Activated CD8-positive, alpha-beta memory T cell treated with anti-CD3 and anti-CD28 coated beads, Interleukin-2, amount 50 U/mL, for 4 hours (primary cell): Measurements from ENCODE around the gene PUDP.
"Not testable (repeated sequence)": the region's sequence is repeated elsewhere in the genome, so short reads cannot be mapped to it uniquely, and the experiment has no call there.

ENCODE experiments used
- DNase-seq: peaks from one replicate; pipeline ENCODE4 v3.0.0-alpha.2; 2020

Gene PUDP

DNA sequence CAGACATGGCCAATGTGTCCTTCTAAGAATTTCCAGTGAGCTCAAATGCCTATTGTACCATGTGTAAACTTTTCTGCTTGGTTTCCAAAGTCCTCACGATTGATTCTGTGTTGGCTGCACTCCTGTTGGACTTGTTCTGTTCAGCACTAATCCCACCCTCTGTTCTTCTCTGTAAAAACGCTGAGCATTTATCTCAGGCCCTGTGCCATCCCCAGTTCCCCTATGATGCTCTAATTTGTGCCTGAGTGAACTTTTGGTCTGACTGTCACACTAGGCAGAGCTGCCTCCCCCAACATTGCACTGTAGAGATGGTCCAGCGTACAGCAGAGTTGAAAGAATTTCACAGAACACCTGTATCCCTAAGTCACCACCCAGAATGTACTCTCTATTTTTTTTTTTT, 76.6 kb downstream of the PUDP start:
- no peak for DNase-seq

DNA sequence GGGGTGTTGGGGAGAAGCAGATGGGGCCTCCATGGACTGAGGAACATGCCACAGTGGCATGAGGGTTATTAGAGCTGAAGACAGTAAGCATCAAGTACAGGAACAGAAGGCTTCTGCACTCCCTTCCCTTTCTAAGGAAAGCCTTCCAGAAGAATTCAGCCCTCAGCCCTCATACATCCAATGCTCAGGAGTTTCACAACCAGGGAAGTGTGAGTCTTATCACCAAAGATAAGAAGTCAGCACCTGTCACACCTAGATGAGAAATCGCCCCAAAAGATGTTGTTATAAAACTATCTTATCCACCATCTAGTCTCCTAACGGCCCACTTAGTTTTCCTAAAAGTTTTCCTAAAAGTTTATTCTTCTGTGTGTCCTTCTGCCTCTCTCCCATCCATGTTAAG, 78.4 kb downstream of the PUDP start:
- DNase-seq: no peak

DNA sequence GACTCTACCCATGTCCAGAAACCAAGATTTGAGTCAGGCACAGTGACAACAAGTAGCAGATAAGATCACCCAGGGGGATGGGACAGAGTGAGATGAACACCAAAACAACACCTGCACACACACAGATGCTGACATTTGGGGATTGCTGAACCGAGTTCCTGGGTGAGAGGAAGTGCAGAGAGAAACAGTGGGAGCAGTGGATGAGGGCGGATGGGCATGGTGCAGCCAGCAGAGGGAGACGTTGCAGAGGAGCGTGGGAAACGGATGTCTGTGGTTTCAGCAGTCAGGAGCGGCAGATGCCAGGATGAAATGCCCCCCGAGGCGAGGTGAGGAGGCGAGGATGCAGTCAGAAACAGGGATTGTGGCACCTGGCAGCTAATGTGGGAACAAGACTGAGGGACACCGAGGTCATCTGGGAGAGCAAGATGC, 79.0 kb downstream of the PUDP start:
- no peak for DNase-seq

DNA sequence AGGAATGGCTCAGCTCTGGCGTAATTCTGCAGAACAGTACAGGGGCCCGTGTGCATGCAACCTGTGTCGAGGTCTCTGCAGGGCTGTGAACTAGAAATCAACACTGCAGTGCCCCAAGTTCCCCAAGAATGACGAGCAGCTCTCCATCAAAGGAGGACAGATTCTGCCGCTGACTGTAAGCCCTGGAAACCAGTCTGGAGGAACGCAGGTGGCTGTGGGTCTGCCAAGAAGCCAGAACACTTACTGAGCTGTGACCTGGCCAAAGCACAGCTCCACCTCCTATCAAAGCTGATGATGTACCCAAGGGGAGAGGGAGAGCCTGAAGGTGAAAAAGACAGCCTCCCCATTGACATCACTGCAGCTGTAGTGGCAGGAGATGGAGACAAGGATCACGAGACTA, 80.7 kb downstream of the PUDP start:
- no peak for DNase-seq

DNA sequence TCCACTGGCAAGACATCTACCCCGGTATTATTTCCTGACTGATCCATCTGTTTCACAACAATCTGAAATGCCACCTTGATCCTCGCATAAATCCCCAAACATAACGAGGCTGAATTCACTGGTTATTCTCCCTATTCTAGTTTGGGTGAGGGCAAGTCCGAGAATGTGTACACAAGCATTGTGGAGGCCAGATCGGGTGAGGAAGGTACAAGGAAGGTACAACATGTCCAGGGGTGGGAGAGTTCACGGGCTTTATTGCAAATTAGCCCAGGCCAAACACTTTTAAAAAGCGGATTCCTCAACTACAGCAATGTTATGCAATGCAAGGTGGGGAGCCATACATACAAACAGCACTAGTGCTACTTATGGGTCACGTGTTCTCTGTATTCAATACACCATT, 82.5 kb downstream of the PUDP start:
- DNase-seq: no peak

DNA sequence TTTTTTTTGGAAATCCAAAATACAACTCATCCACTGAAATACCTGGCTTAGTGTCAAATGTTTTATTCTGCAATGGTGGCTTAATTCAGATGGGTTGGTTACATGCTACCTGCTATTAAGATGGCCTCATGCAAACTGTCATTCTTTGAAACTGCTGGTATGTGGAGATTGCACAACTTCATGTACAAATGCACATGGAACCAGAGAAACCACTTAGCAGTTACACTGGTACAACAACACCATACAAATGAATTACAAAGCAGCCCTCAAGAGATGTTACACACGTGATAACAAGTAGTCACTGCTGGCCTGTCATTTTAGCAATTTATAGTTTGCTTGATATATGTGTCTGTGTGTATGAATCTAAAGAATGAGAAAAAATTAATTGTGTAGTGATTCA, 85.0 kb downstream of the PUDP start:
- DNase-seq: no peak

DNA sequence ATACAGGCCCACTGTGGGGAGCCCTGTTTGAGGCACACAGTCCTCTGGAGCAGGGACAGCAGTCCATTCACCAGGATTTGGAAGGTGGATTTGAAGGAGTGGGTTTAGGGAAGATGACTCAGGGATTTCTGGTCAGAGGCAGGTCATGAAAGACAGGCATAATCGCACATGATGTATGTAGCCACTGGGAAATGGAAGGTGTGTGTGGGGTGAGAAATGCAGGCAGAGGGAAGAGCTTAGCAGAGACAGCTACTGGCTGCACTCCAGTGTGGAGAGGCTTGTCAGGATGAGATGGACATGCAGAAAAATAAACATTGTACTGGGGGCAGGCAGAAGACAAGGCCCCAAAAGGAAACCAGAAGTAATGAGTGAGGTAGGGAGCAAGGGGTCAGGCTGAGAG, 85.7 kb downstream of the PUDP start:
- no peak for DNase-seq

DNA sequence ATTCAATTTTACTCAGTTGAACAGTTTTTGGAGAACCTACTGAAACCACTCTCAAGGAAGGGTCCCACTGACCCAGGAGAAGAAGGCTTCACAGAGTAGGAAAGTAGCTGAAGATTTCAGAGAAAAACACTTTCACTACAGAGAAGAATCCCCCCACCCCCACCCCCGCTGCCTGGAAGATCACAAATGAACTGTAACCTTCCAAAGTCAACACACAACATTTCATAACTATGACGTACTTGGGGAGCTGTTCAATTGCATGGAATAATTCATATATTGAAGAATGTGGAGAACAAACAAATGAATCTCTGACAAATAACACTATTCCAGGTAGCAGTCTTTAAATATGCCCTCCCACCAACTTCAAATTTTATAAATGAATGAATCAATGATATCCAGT, 86.5 kb downstream of the PUDP start:
- no peak for DNase-seq

DNA sequence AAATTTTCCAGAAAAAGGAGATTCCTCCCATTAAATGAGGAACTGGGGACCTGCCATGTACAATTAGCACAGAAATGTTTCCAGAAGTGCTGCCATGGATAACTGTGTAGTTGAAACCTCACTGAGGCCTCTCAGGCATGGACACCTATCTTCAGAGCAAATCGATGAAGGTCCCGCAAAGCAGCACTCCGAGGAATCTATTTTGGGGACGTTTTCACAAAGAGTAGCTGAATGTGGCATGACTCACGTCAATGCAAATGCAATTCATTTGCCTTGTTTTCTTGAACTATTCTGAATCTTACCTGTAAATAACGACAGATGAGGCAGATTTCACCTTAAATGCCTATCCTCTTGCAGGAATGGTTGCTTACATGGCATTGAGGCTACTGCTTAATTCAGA, 87.5 kb downstream of the PUDP start:
- DNase-seq: no peak

DNA sequence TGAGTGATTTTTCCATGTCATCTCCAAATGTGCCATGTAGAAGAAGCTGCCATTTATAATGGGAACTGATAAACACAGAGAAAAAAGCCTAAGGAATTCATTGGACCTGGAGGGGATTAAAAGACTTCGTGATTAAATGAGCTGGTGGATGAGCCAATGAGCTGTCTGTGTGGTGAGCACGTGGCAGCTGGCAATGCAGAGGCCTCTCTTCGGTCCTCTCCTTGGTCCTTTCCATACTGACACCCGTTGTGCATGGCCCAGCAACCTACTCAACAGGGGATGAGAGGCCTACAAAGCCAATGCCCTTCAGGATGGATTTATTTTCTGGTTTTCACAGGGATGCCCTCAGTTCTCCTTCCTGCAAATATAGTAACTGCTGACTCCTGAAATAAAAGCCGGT, 88.1 kb downstream of the PUDP start:
- DNase-seq: no peak

DNA sequence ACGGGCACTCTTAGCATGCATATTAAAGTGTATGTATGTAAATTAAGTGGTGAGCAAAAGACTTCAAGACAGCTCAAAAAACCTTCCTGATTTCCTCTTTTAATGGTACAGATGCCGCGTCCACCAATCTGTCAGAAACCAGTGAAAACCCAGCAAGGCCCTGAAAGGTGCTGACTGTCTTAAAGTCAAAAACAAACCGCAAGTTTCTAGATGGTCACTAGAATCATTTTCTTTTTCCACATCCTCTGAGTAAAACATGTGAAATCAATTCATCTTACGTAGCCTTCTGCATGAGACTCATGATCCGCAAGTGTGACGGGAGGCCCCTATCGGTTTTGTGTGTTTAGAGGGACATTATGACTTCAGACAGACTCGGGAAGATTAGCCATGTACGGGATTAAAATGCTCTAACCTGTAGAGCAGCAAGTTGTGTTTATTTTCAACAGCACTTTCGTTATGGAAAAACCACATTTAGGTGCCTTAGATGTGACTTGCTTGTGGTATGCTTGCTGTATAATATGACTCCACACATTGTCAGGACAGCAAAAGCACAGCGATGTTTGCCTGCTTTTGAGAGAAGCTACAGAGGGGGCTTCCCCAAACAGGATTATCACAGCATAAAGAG, 88.6 kb downstream of the PUDP start:
- DNase-seq: no peak

DNA sequence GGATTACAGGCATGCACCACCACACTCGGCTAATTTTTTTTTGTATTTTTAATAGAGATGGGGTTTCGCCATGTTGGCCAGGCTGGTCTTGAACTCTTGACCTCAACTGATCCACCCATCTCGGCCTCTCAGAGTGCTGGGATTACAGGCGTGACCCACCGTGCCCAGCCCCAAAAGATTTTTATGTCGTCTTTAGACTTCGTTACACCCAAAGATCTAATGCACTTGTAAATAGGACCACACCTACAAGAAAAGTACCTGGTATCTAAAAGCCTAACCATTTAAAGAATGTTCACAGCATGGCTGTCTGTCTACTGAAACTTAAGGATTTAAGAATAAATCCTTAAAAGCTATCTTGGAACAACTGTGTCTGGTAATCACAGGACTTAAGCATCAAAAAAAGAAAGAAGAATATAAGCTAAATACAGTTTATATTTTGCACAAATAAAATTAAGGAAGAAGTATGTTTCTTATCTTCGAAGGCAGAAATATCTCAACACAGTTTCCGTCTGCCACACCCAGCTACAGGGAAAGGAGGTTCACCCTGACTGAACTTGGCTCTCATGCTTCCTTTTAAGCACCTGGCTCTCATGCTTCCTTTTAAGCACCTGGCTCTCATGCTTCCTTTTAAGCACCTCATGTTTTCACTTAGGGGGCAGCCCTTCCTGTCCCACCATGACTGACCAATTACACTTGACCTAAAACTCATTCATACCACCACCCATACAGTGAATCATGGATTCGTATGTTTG, 92.4 kb downstream of the PUDP start:
- no peak for DNase-seq

DNA sequence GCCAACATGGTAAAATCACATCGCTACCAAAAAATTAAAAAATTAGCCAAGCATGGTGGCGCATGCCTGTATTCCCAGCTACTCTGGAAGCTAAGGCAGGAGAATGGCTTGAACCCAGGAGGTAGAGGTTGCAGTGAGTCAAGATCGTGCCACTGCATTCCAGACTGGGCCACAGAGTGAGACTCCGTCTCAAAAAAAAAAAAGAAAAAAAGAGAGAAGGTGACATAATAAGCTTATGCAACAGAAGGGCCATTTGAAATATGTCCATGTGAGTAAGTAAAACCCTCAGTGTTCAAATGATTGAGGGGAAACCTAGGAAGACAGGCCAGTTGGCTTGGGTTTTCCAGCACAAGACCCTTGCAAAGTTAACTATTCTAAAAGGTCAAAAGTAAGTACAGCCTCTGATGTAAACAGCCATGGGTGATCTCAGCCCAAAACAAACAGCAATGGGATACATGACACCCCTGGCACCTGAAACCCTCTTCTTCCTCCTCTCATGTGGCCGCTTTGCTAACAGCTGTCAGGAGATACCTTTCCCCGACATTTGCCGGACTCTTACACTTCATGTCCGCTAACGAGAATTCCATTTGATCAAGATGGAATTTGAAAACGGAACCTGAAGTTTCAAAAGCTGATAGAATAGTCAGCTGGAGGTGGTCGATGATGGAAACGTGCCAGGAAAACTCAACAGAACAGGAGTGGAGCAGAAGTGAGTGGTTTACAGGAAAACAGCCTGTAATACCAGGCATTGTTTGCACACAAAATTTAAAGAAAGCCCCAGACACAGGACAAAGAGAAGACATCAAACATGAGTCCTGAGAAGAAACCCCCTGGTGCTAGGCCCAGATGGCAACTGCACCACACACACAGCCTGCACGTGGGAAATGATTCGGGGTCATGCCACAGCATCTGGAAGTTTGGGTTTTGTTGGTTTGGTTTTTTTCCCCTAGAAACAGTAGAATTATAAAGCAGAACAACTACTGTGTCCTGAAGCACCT, 93.4 kb downstream of the PUDP start:
- no peak for DNase-seq

DNA sequence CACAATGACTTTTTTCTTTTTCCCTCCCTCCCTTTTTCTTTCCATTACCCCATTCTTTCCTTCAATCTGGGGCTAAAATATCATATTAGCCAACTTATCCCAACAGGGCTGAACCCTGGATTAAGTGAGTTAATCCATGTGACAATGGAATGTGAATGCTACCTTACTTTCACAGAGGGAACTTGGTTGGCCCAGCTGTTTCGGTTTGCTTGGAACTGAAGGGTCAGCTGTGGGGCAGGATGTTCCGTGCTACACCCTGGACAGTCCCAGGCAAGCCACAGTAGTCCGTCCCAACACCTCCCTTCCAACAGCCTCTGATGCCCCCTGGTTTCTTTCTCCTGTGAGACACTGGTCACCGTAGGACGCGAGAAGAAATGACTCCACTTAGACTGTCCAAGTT, 95.4 kb downstream of the PUDP start:
- no peak for DNase-seq

DNA sequence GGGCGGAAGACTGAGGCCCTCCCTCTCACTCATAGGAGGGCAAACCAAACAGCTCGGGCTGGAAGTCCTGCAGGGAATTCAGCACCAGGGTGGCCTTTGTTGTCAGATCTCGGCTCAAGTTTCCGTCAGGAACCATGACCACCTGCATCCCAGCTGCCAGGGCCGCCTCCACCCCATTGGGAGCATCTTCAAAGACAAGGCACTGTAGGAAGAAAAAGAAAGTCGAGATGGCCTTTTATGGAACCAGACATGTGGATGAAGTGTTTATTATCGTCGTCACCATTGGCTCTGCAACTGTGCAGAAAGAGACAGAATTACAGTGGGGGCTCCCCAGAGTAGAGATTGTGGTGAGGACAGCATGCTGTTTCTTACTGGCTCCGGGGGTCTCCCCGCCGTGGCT, 97.7 kb downstream of the PUDP start:
- DNase-seq: no peak

DNA sequence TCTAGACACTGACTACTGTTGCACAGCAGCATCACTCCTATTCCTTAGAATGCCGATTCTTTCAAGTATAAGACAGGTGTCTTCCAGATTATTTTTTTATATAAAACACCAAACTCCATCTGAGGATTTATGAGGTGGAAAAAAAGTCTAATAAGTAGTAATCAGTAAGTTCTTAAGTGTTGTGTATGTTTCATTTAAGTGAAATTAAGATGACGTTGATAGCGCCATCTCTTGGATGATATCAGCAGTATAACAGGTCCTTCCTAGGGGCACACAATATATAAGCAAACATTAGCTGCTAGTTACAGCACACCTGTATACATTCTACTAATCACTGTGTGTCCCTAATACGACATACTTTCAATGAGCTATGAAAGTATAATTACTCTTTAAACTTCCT, 100.0 kb downstream of the PUDP start:
- no peak for DNase-seq

DNA sequence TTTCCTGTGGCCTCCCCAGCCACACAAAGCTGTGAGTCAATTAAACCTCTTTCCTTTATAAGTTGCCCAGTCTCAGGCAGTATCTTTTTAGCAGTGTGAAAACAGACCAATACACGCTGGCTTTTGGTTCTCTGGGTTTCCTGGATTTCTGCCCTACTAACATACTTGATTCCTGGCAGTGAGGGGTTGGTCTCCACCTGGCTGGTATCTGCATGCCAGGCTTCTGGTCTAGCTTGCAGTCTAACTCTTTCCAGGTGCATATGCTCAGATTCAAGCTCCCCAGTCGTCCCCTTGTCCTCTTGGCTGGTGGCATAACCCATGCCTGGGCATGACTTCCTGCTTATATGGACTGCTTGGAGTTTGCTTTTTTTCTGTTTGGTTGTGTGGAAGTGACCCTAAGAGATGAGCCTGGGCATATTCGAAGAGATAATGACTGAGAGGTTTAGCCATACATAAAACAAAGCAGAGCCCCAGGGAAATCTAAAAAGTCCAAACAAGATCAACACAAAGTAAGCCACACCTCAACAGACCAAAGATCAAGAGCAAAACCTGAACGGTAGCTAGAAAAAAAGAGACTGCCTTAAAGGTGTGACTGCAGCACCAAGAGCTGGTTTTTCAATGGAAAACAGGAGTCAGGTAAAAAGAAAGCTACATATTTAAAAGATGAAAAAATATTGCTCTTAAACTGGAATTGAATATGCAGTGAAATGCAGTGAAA, 102.6 kb downstream of the PUDP start:
- DNase-seq: no peak

DNA sequence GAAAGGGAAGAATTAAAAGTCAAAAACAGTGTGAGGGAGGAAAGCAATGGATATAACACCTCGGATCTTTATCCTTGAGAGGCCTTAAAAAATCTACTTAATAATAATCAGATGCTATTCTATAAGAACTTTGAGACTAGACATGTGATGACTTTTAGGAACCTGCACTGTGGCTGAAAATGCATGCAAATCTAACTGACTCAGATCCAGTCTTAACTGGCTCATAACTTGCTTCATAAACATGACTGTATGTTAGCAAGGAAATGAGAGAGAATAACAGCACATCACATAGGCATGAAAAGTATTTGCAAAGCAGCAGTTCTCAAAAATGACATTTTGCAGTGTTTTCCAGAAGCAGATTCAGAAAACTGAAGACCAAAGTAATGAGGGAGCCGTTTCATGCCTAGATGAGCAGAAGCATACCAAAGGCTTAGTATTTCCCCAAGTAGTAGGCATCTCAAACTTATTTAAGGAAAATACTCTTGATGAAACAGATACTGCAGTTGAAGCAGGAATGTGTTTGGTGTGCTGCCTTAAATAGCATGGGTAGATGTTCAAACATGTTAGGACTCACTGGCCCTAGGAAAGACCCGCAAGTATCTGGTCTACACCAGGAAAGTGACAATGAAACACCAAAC, 104.0 kb downstream of the PUDP start:
- DNase-seq: not testable (repeated sequence)

DNA sequence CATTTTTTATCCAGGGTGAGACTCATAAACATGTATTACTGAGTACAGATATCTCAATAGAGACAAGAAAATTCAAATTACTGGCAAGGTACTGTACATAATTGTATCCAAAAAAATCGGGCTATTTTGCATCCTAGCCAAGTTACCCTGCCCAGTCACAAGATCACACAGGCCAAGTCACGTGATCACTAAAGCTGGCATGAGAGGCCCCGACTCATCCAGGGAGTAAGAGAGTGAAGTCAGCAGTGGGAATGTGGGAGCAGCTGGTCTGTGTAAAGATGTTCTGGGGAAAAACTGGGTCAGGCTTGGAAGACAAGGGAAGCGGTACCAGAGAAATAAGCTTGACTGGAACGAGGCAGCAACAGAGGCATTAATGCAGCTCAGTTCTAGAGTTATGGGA, 119.7 kb downstream of the PUDP start:
- DNase-seq: no peak

DNA sequence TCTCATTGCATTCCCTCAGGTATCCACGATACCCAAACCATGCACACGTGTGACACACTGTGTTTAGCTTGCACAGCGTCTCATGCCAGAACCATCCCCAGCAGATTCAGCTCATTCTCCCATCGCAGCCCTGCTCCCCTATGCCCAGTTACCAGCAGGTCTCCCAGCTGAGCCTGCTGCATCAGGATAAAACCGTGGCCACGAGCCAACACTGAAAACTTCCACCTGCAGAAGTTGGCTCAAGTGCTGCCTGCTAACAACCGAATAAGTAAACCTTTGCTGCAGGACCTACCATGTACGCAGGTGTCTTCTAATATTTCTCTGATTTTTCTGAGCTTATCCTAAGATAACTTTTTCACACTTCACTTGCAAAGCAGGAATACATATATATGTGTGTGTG, 120.9 kb downstream of the PUDP start:
- no peak for DNase-seq

DNA sequence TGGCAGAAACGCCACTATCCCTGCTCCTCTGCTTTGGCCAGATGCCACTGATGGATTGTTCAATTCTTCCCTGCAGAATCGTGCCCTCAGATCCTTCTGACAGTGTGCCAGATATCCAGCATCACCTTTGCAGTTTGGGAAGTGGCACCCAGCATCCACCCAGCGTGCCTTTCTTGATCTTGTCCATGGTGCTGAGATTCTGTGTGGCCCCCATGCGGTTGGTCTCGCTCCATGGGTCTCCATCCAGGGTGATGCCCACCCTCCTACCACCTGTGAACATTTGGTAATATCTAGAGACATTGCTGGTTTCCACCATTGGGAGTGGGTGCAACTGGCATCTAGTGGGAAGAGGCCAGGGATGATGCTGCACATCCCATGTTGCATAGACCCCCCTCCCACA, 121.6 kb downstream of the PUDP start:
- DNase-seq: not testable (repeated sequence)

DNA sequence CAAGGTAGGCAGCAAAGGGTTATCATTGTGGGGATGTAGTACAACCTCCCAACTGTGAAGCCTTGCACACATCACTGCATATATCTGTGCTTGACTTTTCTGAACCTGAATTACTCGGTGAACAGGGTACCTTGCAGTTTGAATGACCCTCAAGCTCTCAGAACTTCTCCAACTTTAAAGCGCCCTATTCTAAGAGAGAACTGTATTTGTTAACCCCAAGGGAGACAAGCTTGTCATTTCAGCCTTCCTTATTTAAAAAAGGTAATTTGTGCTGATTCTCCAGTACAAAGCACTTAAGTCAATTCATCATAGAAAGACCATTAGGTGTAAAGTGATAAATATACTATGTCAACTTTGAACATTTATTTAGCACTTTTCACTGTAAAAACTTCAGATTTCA, 122.5 kb downstream of the PUDP start:
- DNase-seq: no peak

DNA sequence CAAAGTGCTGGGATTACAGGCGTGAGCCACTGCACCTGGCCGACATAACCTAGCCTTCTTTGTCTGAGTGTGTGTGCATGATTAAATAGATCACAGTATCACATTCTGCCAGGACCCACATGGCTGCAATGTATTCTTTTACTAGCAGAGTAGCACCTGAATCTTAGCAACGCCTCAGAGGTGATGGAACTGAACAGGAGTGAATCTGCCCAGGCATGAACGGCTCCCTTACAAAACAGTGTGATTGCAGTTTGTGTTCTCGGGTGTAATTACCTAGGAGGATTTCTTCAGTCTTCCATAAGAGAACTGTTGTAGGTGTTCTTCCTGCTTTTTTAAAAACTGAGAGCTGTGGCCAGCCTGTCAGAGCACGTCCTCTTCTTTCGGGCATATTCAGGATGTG, 123.1 kb downstream of the PUDP start:
- no peak for DNase-seq
